HepG2 (cell line): ENCODE data around the gene CENPB. TPM values are rescaled to one million over a fixed set of nuclear protein-coding genes. Genes with fewer than 3 reads are reported as not detected.

Source experiments
- ARNT ChIP-seq: fragments of 450-650 bp; IDR thresholded peaks from 2 replicates; pipeline ENCODE4 v1.6.1; 2017
- CREBL2 ChIP-seq: sonication (generic); formaldehyde crosslinking; IDR thresholded peaks from 2 replicates; pipeline ENCODE4 v1.8.1; 2023; ENCODE audit warnings: missing genetic modification reagents, mild to moderate bottlenecking, borderline replicate concordance
- GRHL1 ChIP-seq: sonication (generic); formaldehyde crosslinking; conservative IDR thresholded peaks from 2 replicates; pipeline ENCODE4 v1.8.0; 2022; ENCODE audit warnings: missing genetic modification reagents
- MTA3 ChIP-seq: sonication (generic); formaldehyde crosslinking; IDR thresholded peaks from 2 replicates; pipeline ENCODE4 v1.4.0; 2020; ENCODE audit warnings: missing genetic modification reagents
- NFRKB ChIP-seq: fragments of 450-650 bp; IDR thresholded peaks from 2 replicates; pipeline ENCODE4 v1.6.1; 2017
- PBX3 ChIP-seq: sonication (generic); formaldehyde crosslinking; IDR thresholded peaks from 2 replicates; pipeline ENCODE4 v1.8.1; 2023; ENCODE audit warnings: missing genetic modification reagents, inconsistent platforms, borderline replicate concordance
- RFX1 ChIP-seq: fragments of 450-650 bp; IDR thresholded peaks from 2 replicates; pipeline ENCODE4 v1.6.1; 2017
- THAP9 ChIP-seq: sonication (generic); formaldehyde crosslinking; IDR thresholded peaks from 2 replicates; pipeline ENCODE4; 2020; ENCODE audit warnings: missing genetic modification reagents, mild to moderate bottlenecking, borderline replicate concordance
- UBTF ChIP-seq: sonication (generic); formaldehyde crosslinking; IDR thresholded peaks from 2 replicates; pipeline ENCODE4 v1.4.0; 2020; ENCODE audit warnings: mild to moderate bottlenecking, missing genetic modification reagents
- ZNF20 ChIP-seq: sonication (generic); formaldehyde crosslinking; IDR thresholded peaks from 2 replicates; pipeline ENCODE4 v1.4.0; 2020; ENCODE audit warnings: mild to moderate bottlenecking, moderate library complexity, missing genetic modification reagents
- ZNF224 ChIP-seq: sonication (generic); formaldehyde crosslinking; IDR thresholded peaks from 2 replicates; pipeline ENCODE4 v1.5.0; 2020; ENCODE audit warnings: mild to moderate bottlenecking, missing genetic modification reagents
- ZNF333 ChIP-seq: sonication (generic); formaldehyde crosslinking; IDR thresholded peaks from 2 replicates; pipeline ENCODE4 v1.4.0; 2020; ENCODE audit warnings: mild to moderate bottlenecking, missing genetic modification reagents, borderline replicate concordance
- ZNF337 ChIP-seq: sonication (generic); formaldehyde crosslinking; IDR thresholded peaks from 2 replicates; pipeline ENCODE4 v1.5.1; 2020; ENCODE audit warnings: missing genetic modification reagents, low read depth, mild to moderate bottlenecking, borderline replicate concordance
- ZNF576 ChIP-seq: sonication (generic); formaldehyde crosslinking; IDR thresholded peaks from 2 replicates; pipeline ENCODE4 v1.4.0; 2020; ENCODE audit warnings: mild to moderate bottlenecking, missing genetic modification reagents
- ZNF704 ChIP-seq: sonication (generic); formaldehyde crosslinking; IDR thresholded peaks from 2 replicates; pipeline ENCODE4 v1.8.1; 2023; ENCODE audit warnings: mild to moderate bottlenecking, inconsistent platforms, moderate library complexity, missing genetic modification reagents, borderline replicate concordance
- ZNF788 ChIP-seq: sonication (generic); formaldehyde crosslinking; IDR thresholded peaks from 2 replicates; pipeline ENCODE4 v1.5.0; 2020; ENCODE audit warnings: mild to moderate bottlenecking, missing genetic modification reagents, borderline replicate concordance
- polyA plus RNA-seq, 8 experiments: library from polyadenylated mRNA; depleted of rRNA in 3 of 8; stranded (reverse) in 7 of 8; unstranded in 1 of 8; fragments of >200 nt; fragmentation: Illumina TruSeq in 4 of 8; extraction: Trizol in 4 of 8; gene quantifications; 2 replicates each; pipeline versions ENCODE4 v1.2.1 to v1.2.3, GENCODE V29; 2011 to 2016; ENCODE audit warnings: low read depth in 4 of 8, missing spikeins in 1 of 8, mixed read lengths in 1 of 8; ENCODE audit not compliant: insufficient read depth in 1 of 8
- total RNA-seq, 5 experiments: library from RNA; depleted of rRNA; stranded (reverse); fragments of >200 nt; fragmentation: Illumina TruSeq; extraction: Trizol; gene quantifications; 2 replicates each; pipeline ENCODE4 v1.2.3, GENCODE V29; 2016; ENCODE audit warnings: low read depth in 1 of 5

The CENPB gene
- total and polyA plus RNA-seq, 2 of the 13 experiments (the other 11 are each of a cell fraction or from before 2014, with no cell fraction given): 10.4 to 54.5 TPM

- TF ChIP-seq ZNF20 (CRISPR knock-in tag) (no peak), ZNF337 (CRISPR knock-in tag) (peak; percentile 39; the same call in 1 of the 2 replicates), CREBL2 (CRISPR knock-in tag) (no peak), UBTF (peak; percentile 83), MTA3 (CRISPR knock-in tag) (no peak), ZNF576 (CRISPR knock-in tag) (peak; percentile 90; the same call in 1 of the 2 replicates), ZNF788 (CRISPR knock-in tag) (no peak), PBX3 (CRISPR knock-in tag) (no peak), RFX1 (peak; percentile 98), ZNF224 (CRISPR knock-in tag) (no peak), NFRKB (no peak), ZNF704 (CRISPR knock-in tag) (no peak), GRHL1 (no peak), THAP9 (CRISPR knock-in tag) (peak; percentile 77), ARNT (no peak), ZNF333 (no peak; the same call in 1 of the 2 replicates)
These were observed 18.0 kb downstream of the CENPB start (continued) for GRCh38 chr20:3768342-3769130.
